GM19351 (cell line): ENCODE measurements around the gene LTB.
"Not testable (repeated sequence)": the region's sequence is repeated elsewhere in the genome, so short reads cannot be mapped to it uniquely, and the experiment has no call there.

ENCODE experiments used
- ATAC-seq: cut with Tn5 transposase; IDR thresholded peaks from one replicate; pipeline ENCODE4 v1.9.1; 2021; ENCODE audit warnings: mild to moderate bottlenecking, moderate library complexity; ENCODE audit not compliant: unreplicated experiment

LTB gene

DNA sequence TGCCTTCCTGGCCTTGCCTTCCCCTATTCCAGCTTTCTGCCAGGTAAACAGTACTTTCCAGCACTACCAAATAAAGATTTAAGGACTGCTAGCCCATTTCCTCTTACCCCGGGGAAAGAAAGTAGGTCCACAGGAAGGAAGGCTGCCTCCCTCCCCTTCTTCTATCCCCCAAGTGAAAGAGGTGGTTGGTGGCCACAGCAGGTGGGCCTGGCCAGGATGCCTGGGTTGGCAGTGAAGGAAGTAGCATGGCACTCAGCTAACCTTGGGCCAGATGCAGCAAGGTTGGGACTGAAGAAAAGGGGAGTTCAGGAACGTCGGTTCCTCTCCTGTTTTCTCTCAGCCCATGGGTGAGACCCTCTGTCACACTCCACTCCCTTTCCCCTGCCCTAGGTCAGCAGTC, 25.9 kb downstream of the LTB start:
- no peak for ATAC-seq

- ATAC-seq, result not testable (repeated sequence)
Measured at GRCh38 chr6:31551371-31551770, 30.9 kb downstream of the LTB start.

- ATAC-seq, result no peak
Measured at GRCh38 chr6:31548544-31548873, 33.7 kb downstream of the LTB start.

DNA sequence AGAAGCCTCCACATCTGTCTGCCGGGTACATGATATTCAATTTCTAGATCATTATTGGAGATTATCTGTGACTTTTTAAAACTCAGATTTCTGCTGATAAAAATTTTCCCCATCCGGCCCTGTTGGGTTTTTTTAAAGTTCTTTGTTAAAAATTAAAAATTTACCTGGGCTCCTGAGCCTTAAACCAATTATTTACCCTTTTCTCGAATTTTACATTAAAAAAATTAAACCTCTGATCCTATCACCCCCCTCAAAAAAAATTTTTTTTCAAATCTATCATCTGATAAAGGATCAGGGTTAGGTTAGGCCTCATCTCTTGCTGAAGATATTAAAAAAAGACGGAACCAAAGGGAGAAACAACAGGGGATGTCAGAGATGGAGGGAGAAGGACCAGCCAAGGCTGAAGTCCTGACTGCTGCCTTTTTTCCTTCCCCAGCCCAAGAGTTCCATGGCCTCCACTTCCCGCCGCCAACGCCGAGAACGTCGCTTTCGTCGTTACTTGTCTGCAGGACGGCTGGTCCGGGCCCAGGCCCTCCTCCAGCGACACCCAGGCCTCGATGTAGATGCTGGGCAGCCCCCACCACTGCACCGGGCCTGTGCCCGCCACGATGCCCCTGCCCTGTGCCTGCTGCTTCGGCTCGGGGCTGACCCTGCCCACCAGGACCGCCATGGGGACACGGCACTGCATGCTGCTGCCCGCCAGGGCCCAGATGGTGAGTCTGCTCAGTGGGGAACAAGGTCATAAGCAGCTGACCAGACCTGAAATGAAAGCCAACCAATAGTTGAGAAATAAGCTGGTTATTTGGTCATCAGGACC, 34.3 kb downstream of the LTB start:
- no peak for ATAC-seq

- ATAC-seq, result peak; percentile 75
Measured at GRCh38 chr6:31546958-31547726, 35.1 kb downstream of the LTB start, which contains the start of gene NFKBIL1. TSS of gene NFKBIL1 (plus strand) at chr6:31547608. CDS start at chr6:31547695, 87 bp downstream.

DNA sequence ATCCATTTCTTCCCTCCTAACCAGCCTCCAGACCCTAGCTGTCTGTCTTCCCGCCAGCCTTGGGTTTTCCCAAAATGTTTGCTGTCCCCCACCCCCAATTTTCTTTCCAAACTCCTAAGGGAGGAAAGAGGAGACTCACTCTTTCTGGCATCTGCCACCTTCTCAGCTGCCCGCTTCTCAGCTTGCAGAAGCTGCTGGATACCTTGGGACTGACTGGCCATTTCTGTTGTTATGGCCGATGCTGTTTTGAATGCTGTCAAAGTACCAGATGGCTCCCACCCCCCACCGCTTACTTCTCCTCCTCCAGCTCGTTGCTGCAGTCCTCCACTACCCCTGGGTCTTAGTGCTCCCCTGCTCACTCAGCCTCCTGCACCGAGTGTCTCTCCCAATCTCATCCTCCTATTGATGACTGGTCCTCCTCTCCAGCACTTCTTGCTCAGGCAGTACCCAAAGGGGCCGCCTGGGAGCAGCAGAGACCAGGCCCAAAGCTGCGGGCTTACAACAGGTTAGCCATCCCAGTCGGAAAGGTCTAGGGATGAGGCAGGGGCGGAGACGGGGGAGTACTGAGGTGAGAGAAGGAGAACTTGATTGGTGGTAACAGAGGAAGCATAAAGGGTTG, 35.8 kb downstream of the LTB start, which contains the start of gene ATP6V1G2:
Gene ATP6V1G2 (minus strand): TSS at position 270 of the 619 bp plus-strand sequence. CDS start 49 bp downstream, at position 221.
- no peak for ATAC-seq

- no peak for ATAC-seq
Measured at GRCh38 chr6:31545291-31545690, 36.9 kb downstream of the LTB start.

GRCh38 chr6:31544676-31545075, 37.5 kb downstream of the LTB start:
- no peak for ATAC-seq

DNA sequence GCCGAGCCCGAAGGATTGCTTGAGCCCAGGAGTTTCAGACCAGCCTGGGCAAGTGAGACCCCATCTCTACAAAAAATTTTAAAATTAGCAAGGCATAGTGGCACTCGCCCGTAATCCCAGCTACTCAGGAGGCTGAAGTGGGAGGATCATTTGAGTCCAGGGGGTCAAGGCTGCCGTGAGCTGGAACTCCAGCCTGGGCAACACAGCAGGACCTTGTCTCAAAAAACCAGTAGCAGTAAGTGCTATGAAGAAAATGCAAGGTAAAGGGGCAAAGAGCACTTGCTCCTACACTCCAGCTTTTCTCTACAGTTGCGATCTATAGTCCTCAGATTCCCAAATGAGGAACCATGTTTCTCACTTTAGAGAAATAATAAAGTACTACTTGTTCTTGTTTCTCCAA, 38.6 kb downstream of the LTB start:
- ATAC-seq, result no peak

GRCh38 chr6:31541658-31542521, 40.3 kb downstream of the LTB start, which contains the start of gene DDX39B:
TSS of gene DDX39B (minus strand) at chr6:31542003. CDS start at chr6:31540532, 1,471 bp downstream.
- peak; percentile 56 for ATAC-seq

- ATAC-seq, result peak; percentile 20
Measured at GRCh38 chr6:31541059-31541657, 41.1 kb downstream of the LTB start.

GRCh38 chr6:31540640-31541039, 41.6 kb downstream of the LTB start:
- no peak for ATAC-seq

DNA sequence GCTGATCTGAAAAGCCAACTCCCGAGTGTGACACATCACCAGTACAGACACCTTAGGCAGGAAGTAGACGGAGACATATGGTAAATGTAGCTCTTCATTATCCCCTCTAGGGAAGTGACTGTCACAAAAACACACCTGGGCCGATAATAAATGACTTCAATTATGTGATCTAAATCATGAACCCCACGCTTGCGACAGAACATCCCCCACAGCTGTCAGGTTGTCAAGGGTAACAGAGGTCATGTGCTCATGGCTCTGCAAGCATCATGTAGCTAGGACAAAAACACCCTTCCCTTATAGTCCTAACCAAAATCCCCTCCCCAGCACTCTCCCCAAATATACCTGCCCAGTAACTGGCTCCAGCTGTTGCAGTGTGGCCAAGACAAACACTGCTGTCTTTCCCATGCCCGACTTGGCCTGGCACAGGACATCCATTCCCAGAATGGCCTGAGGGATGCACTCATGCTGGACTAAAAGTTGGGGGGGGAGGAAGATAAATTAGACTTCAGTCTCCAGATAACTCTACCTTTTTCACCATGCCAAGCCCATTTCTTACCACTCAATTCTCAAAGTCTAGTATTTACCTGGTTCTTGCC, 43.3 kb downstream of the LTB start:
- ATAC-seq, result no peak

DNA sequence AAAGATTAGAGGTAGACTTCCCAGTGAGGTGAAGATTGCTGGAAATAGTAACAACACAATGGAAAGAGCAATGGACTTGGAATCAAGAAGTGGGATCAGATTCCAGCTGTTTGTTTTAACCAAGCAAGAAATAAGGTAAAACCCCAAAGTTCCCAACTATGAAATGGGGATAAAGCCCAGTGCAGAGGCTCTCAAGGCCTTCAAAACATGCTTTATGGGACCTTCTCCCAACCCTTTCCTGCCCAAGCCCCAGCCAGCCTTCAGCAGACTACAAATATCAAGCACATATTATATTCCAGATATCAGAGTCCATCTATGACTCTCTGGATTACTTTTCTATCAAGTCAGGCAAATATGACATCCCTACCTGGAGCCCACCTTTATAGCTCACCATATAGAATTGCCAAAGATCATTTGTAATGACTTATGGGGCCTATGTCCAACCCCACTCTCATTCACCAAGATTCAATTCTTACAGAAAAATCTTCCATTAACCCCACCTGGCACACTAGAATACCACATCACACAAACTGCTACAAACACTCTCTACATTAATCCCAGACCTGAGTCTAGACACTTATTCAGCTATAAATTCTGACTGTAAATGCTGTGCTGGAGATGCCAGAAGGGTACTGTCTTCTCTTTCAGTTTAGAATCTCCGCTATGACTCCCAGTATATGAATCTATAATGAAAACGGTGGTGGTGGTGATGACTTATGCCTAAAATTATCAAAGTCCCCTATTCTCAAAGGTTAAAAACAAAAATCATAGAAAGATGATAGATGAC, 46.5 kb downstream of the LTB start:
- ATAC-seq, result no peak

DNA sequence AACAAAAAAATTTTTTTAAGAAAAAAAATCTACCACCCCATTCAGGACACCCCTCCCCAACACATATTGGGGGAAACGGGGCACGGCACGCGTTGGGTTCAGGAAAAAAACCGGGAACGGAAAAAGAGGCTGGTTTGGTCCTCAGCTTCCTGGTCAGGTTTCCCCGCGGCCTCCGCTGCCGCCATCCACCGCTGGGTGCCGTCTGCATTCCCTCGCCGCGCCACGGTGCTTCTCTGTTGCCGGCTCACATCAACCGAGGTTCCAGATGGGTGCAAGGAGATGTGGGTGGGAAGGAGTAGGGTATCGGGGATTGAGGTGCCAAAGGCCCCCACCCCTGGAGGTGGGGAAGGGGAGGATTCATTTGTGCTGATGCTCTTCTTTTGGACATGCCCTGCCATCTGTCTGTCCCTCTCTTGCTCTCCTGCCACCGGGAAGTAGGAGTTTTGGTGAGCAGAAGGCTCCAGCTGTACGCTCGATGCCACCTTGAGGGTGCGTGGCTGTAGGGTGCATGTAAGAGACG, 47.6 kb downstream of the LTB start:
- no peak for ATAC-seq

GRCh38 chr6:31534011-31534410, 48.2 kb downstream of the LTB start:
- ATAC-seq, result no peak

DNA sequence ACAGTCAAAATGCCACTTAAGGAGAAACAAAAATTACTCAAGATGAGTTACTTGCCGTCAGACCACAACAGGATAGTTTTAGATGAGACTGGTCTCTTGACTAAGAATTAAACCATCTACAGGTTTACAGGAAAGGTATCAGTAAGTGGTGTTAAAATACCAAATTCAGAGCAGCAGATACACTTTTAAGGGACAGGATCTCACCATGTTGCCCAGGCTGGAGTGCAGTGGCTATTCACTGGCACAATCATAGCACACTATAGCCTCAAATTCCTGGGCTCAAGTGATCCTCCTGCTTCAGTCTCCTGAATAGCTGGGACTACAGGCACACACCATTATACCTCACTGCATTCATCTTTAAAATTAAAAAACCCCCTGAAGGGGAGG, 48.8 kb downstream of the LTB start:
- no peak for ATAC-seq

DNA sequence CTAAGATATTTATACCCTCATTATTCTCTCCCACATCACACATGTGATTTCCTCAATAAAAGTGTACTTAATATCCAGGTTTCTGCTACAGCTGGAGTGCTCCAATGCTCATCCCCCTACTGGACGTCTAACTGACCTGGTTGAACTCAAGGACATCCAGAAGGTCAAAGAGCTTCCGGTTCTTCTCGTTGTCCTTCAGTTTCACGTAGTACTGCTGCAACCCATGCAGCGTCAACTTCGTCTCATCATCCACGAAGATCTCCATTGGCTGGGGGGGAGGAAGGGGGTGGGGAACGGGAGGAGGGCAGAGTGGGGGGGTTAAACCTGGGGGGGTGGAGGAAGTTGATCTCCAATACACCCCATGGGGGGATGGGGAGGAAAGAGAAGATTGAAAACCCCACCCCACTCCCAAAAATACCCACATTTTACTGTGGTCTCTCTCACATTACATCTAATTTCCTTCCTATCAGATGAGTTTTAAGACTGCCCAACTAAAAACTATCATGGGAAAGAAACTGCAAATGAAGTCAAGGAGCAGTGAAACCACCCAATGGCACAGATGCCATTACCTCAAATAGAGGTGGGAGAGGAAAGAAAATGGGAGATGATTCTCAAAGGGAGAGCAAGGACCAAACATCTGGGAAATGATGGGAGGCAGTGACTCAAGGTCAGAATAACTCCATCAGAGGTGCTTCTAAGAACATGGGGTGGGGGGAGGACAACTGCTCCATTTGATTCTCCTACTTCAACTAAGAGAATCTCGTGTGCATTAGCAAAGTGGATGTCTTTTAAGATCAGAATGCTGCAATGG, 49.4 kb downstream of the LTB start:
- ATAC-seq, result no peak
